ENCODE measurements around the gene ST8SIA1. TPM values are rescaled to one million over a fixed set of nuclear protein-coding genes. Genes with fewer than 3 reads are reported as not detected.

Gene ST8SIA1
- total and polyA plus RNA-seq, 2 of the 8 experiments (the other 6 are each of a cell fraction or from before 2014, with no cell fraction given): 1.9 to 4.4 TPM

- H4K5ac ChIP-seq (ENCODE audit: insufficient read length, low read depth, low read length): no peak overlapping the region
- H3K36me3 ChIP-seq (ENCODE audit: control insufficient read depth in 2 of 4, insufficient read depth in 4 of 4, low read length in 3 of 4): no peaks in the 10 kb centered on the region
- no peak overlapping the region for H3K23ac ChIP-seq (ENCODE audit: insufficient read length)
- no peak overlapping the region for H3K4me3 ChIP-seq (ENCODE audit: extremely low read depth in 1 of 4, insufficient read depth in 2 of 4, low read depth in 3 of 4, low read length in 4 of 4)
- H3K79me2 ChIP-seq (ENCODE audit: control insufficient read depth in 1 of 2, insufficient read depth in 2 of 2, low read length in 2 of 2): no peaks in the 10 kb centered on the region
- FAIRE-seq (no peak), DNase-seq (ENCODE audit: low read depth in 1 of 2, low spot score in 2 of 2) (no peak)
- no peak overlapping the region for H3K27ac ChIP-seq (ENCODE audit: low read depth, low read length)
- H3K79me1 ChIP-seq (ENCODE audit: low read depth, low read length): no peaks in the 10 kb centered on the region
- ChIA-PET CTCF (ENCODE audit: partially characterized antibody) (interaction anchor here (0.8 kb wide), 1 partner anchor 16 kb away, joined by 4 read pairs; no protein-coding TSS in a partner anchor), POLR2A (ENCODE audit: partially characterized antibody) (interaction anchor here (0.9 kb wide), 1 partner anchor 15 kb away, joined by 3 read pairs; no protein-coding TSS in a partner anchor)
- no peak overlapping the region for H2BK15ac ChIP-seq (ENCODE audit: low read length)
- no peak overlapping the region for H3K18ac ChIP-seq (ENCODE audit: extremely low read depth, low read length)
- no peaks in the 10 kb centered on the region for H3K9me3 ChIP-seq (ENCODE audit: insufficient read depth in 2 of 2, low read depth in 1 of 2, low read length in 1 of 2)
- H3K56ac ChIP-seq (replicated peaks; ENCODE audit: insufficient read length, low read depth, low read length): no peak overlapping the region
- H2AK5ac ChIP-seq (ENCODE audit: low read depth, low read length): no peak overlapping the region
- no peak overlapping the region for H3K4ac ChIP-seq (replicated peaks; ENCODE audit: insufficient read length, low read depth, low read length)
- no peak overlapping the region for H2BK12ac ChIP-seq (ENCODE audit: low read depth, low read length)
- no peak overlapping the region for H2AFZ ChIP-seq (ENCODE audit: low read length)
- no peak overlapping the region for H2BK20ac ChIP-seq (ENCODE audit: low read length)
- H3K27me3 ChIP-seq (replicated peaks in 1 of 4; ENCODE audit: control insufficient read depth in 3 of 4, extremely low read depth in 1 of 4, insufficient read depth in 3 of 4, low read length in 3 of 4): no peaks in the 10 kb centered on the region
- H4K8ac ChIP-seq (ENCODE audit: extremely low read depth, insufficient read depth, low read length): no peak overlapping the region
- no peak overlapping the region for H4K91ac ChIP-seq (replicated peaks; ENCODE audit: insufficient read length, low read length)
- H3K4me1 ChIP-seq (replicated peaks in 1 of 4; ENCODE audit: control insufficient read depth in 3 of 4, insufficient read depth in 4 of 4, low read length in 3 of 4): no peaks in the 10 kb centered on the region
- no peak overlapping the region for H3K14ac ChIP-seq (ENCODE audit: insufficient read length)
- no peak overlapping the region for H2BK120ac ChIP-seq (replicated peaks; ENCODE audit: low read depth, low read length)
- H2BK5ac ChIP-seq (ENCODE audit: low read depth, low read length): no peak overlapping the region
- H3K4me2 ChIP-seq (ENCODE audit: insufficient read depth in 1 of 2, low read depth in 2 of 2, low read length in 2 of 2): no peak overlapping the region
- 91% methylated on average over 4 of the region's 4 CpGs; no CpG with 5 or more reads in 1 of the 2 experiments for WGBS, 2 experiments (ENCODE audit: extremely low coverage in 1 of 2, insufficient coverage in 1 of 2, insufficient read length in 1 of 2, insufficient replicate concordance in 2 of 2, low coverage in 1 of 2, low lambda C conversion rate in 2 of 2, missing lambda C conversion rate in 1 of 2)
- no peak overlapping the region for H3K9ac ChIP-seq (replicated peaks in 1 of 4; ENCODE audit: extremely low read depth in 1 of 4, low read depth in 3 of 4, low read length in 3 of 4)
- H4K20me1 ChIP-seq (replicated peaks in 1 of 2; ENCODE audit: control insufficient read depth in 1 of 2, insufficient read depth in 2 of 2, low read length in 2 of 2): no peaks in the 10 kb centered on the region
- H3K23me2 ChIP-seq (ENCODE audit: low read depth, low read length): no peaks in the 10 kb centered on the region
- no peak for TF ChIP-seq PHF8 (conservative IDR thresholded peaks at IDR 0.05; ENCODE audit: low read depth, low read length)
These were observed 16.4 kb upstream of the ST8SIA1 start for GRCh38 chr12:22350886-22351285.
